Iris pigment epithelial cell (primary cell): ENCODE results near the gene USP15.

Experiments used
- DNase-seq: peaks from one replicate; pipeline ENCODE4 v3.0.0-alpha.2; 2011; ENCODE audit warnings: low read depth

Gene USP15

GRCh38 chr12:62258231-62258630 is 2.0 kb upstream of the USP15 start:
- no peak for DNase-seq

GRCh38 chr12:62258941-62259630 is 1.1 kb upstream of the USP15 start:
- DNase-seq: no peak

- no peak for DNase-seq
Measured at GRCh38 chr12:62259631-62259992, 592 bp upstream of the USP15 start.

GRCh38 chr12:62260733-62261683 is 804 bp downstream of the USP15 start:
- peak; percentile 50 for DNase-seq

- DNase-seq: no peak
Measured at GRCh38 chr12:62261876-62262517, 1.8 kb downstream of the USP15 start.

GRCh38 chr12:62263232-62263631 is 3.0 kb downstream of the USP15 start:
- DNase-seq: no peak

- DNase-seq: no peak
Measured at GRCh38 chr12:62263966-62264365, 3.8 kb downstream of the USP15 start.

GRCh38 chr12:62264706-62265105 is 4.5 kb downstream of the USP15 start:
- no peak for DNase-seq

- DNase-seq: no peak
Measured at GRCh38 chr12:62265511-62265910, 5.3 kb downstream of the USP15 start.

- no peak for DNase-seq
Measured at GRCh38 chr12:62267026-62267425, 6.8 kb downstream of the USP15 start.

- no peak for DNase-seq
Measured at GRCh38 chr12:62267480-62267879, 7.3 kb downstream of the USP15 start.

GRCh38 chr12:62268956-62269355 is 8.8 kb downstream of the USP15 start:
- DNase-seq: peak; percentile 84

GRCh38 chr12:62269464-62270228 is 9.4 kb downstream of the USP15 start:
- DNase-seq: no peak

- DNase-seq: peak; percentile 31
Measured at GRCh38 chr12:62270384-62270783, 10.2 kb downstream of the USP15 start.

GRCh38 chr12:62270872-62271271 is 10.7 kb downstream of the USP15 start:
- DNase-seq: no peak

GRCh38 chr12:62272936-62273552 is 12.8 kb downstream of the USP15 start:
- no peak for DNase-seq

GRCh38 chr12:62273724-62274380 is 13.6 kb downstream of the USP15 start:
- no peak for DNase-seq

GRCh38 chr12:62278022-62278421 is 17.8 kb downstream of the USP15 start:
- DNase-seq: no peak

- no peak for DNase-seq
Measured at GRCh38 chr12:62279058-62279457, 18.9 kb downstream of the USP15 start.

- no peak for DNase-seq
Measured at GRCh38 chr12:62279961-62280360, 19.8 kb downstream of the USP15 start.
